ENCODE data around the gene SV2B. TPM values are rescaled to one million over a fixed set of nuclear protein-coding genes. Genes with fewer than 3 reads are reported as not detected.

The SV2B gene
- total and polyA plus RNA-seq, 9 of the 15 experiments (the other 6 are each of a cell fraction or from before 2014, with no cell fraction given), result 0.01 to 0.25 (median 0.11) TPM

- no peaks in the 10 kb centered on the region; the same call in 1 of the 2 replicates for H4K20me1 ChIP-seq (replicated peaks; ENCODE audit: control insufficient read depth, insufficient read depth, low read length)
- H3K4me3 ChIP-seq, result no peak overlapping the region
- no peaks in the 10 kb centered on the region for H3K79me2 ChIP-seq (ENCODE audit: control insufficient read depth, insufficient read depth, low read length)
- peaks cover 16 to 27% of the 10 kb centered on the region in 2 experiments; a peak in 4 of 5 replicates for H3K27me3 ChIP-seq (ENCODE audit: control insufficient read depth in 2 of 2, insufficient read depth in 2 of 2, low read length in 2 of 2)
- H3K9me3 ChIP-seq (replicated peaks; ENCODE audit: control insufficient read depth, insufficient read depth, low read depth, low read length), result no peaks in the 10 kb centered on the region
- CTCF ChIA-PET (ENCODE audit: low intra/inter-chr PET ratio), result no interaction called here
- no peak overlapping the region for H3K27ac ChIP-seq (ENCODE audit: extremely low read depth, low read depth, low read length)
- TF ChIP-seq SRF (CRISPR knock-in tag; IDR thresholded peaks at IDR 0.05) (peak in 1 of 2 experiments; percentile 57; a peak in 1 of 4 replicates), ELF4 (CRISPR knock-in tag; IDR thresholded peaks at IDR 0.05) (no peak), IRF1 (CRISPR knock-in tag; IDR thresholded peaks at IDR 0.05; ENCODE audit: borderline replicate concordance) (no peak), SNIP1 (IDR thresholded peaks at IDR 0.05; ENCODE audit: low read depth) (no peak)
- BruUV-seq (replicated peaks), result no TSS peak
- no peaks in the 10 kb centered on the region for H3K4me1 ChIP-seq (replicated peaks in 1 of 2; ENCODE audit: control insufficient read depth in 2 of 2, insufficient read depth in 2 of 2, low read length in 2 of 2)
- H3K9ac ChIP-seq (ENCODE audit: insufficient read depth in 1 of 2, low read depth in 2 of 2, low read length in 2 of 2), result no peak overlapping the region
- FAIRE-seq, result no peak
- intact Hi-C loops (cut with micrococcal nuclease) (no loop called here), in situ Hi-C loops (cut with MboI) (no loop called here)
- H3K36me3 ChIP-seq (ENCODE audit: control insufficient read depth, insufficient read depth, low read length), result no peaks in the 10 kb centered on the region
- ATAC-seq, result no peak
- H3K9me1 ChIP-seq (ENCODE audit: control insufficient read depth, insufficient read depth, low read length), result no peaks in the 10 kb centered on the region
- no peak for DNase-seq (ENCODE audit: extremely low read depth in 1 of 4, low spot score in 3 of 4)
- POLR2A ChIA-PET, result no interaction called here
- H3K4me2 ChIP-seq (ENCODE audit: insufficient read depth, low read length), result no peak overlapping the region
- H2AFZ ChIP-seq (ENCODE audit: low read depth, low read length), result no peak overlapping the region
Observed at GRCh38 chr15:91126080-91126479, 26.0 kb downstream of the SV2B start.

Measured in K562 (cell line).